UCSD-AML1 (cell line): ENCODE measurements around the gene DDX31.

Experiments
- DNase-seq: peaks from one replicate; lab custom pipeline; 2025; ENCODE audit not compliant: unreplicated experiment; lab: John Stamatoyannopoulos, UW

The DDX31 gene

GRCh38 chr9:132551556-132551955 lies 118.2 kb downstream of the DDX31 start:
- DNase-seq, result no peak

- no peak for DNase-seq
Observed at GRCh38 chr9:132548751-132549640, 120.8 kb downstream of the DDX31 start.

GRCh38 chr9:132547976-132548730 lies 121.6 kb downstream of the DDX31 start:
- DNase-seq, result no peak

- no peak for DNase-seq
Observed at GRCh38 chr9:132547436-132547835, 122.3 kb downstream of the DDX31 start.

GRCh38 chr9:132547052-132547431 lies 122.7 kb downstream of the DDX31 start:
- DNase-seq, result no peak

- DNase-seq, result no peak
Observed at GRCh38 chr9:132546148-132547051, 123.4 kb downstream of the DDX31 start.

- DNase-seq, result no peak
Observed at GRCh38 chr9:132545578-132545977, 124.2 kb downstream of the DDX31 start.

GRCh38 chr9:132543960-132544359 lies 125.8 kb downstream of the DDX31 start:
- no peak for DNase-seq

GRCh38 chr9:132543251-132543650 lies 126.5 kb downstream of the DDX31 start:
- DNase-seq, result no peak
